Naive thymus-derived CD8-positive, alpha-beta T cell (primary cell): Measurements from ENCODE around the gene BMPR1B. TPM values are rescaled to one million over a fixed set of nuclear protein-coding genes. Genes with fewer than 3 reads are reported as not detected.

Experiments
- ATAC-seq, 2 donors: fragments of 150-1000 bp; cut with Tn5 transposase in 1 of 2; sonication (Bioruptor Pico), chemical (Tn5 transposase) in 1 of 2; 1 replicate in 1 of 2; 2 replicates in 1 of 2; pipeline ENCODE4 v1.10.0; 2021; ENCODE audit warnings: mild to moderate bottlenecking in 2 of 2, moderate library complexity in 2 of 2
- POLR2A ChIA-PET: fragments of 350-600 bp; sonication (Branson Sonifier 250); formaldehyde crosslinking; loops from one replicate; lab custom pipeline; 2021; ENCODE audit warnings: antibody characterized with exemption; lab: Charles Lee
- DNase-seq, 10 donors: peaks; one replicate each; pipeline versions ENCODE4 v3.0.0 to v3.0.0-alpha.2; 2020 to 2022
- H3K27ac Mint-ChIP-seq, 10 donors: one replicate each; pipeline ENCODE4 v1.8.0; 2020 to 2022; ENCODE audit warnings: mild to moderate bottlenecking in 10 of 10, mixed read lengths in 10 of 10, moderate library complexity in 4 of 10, inconsistent platforms in 1 of 10
- H3K27me3 Mint-ChIP-seq, 5 donors: one replicate each; pipeline ENCODE4 v1.8.0; 2021 to 2022; ENCODE audit warnings: mixed read lengths in 5 of 5
- H3K36me3 Mint-ChIP-seq, 3 donors: one replicate each; pipeline ENCODE4 v1.8.0; 2020 to 2022; ENCODE audit warnings: mixed read lengths in 3 of 3, mild to moderate bottlenecking in 2 of 3, inconsistent platforms in 1 of 3
- H3K4me1 Mint-ChIP-seq, 4 donors: one replicate each; pipeline ENCODE4 v1.8.0; 2021 to 2022; ENCODE audit warnings: mixed read lengths in 4 of 4
- H3K4me3 Mint-ChIP-seq, 10 donors: one replicate each; pipeline ENCODE4 v1.8.0; 2020 to 2022; ENCODE audit warnings: mild to moderate bottlenecking in 10 of 10, mixed read lengths in 10 of 10, moderate library complexity in 6 of 10, inconsistent platforms in 1 of 10
- H3K9me3 Mint-ChIP-seq, 9 donors: one replicate each; pipeline ENCODE4 v1.8.0; 2020 to 2022; ENCODE audit warnings: mixed read lengths in 9 of 9, mild to moderate bottlenecking in 3 of 9, inconsistent platforms in 1 of 9, moderate library complexity in 1 of 9
- polyA plus RNA-seq, 3 donors: library from polyadenylated mRNA; unstranded; fragments of 300-500 nt; fragmentation: Illumina TruSeq; gene quantifications; one replicate each; pipeline ENCODE4 v1.2.3, GENCODE V29; 2021
- total RNA-seq, 8 experiments: library from RNA in 2 of 8; stranded (reverse) in 2 of 8; gene quantifications; one replicate each; pipeline ENCODE4 v1.2.3 and lab custom pipeline; 2021 to 2026

The BMPR1B gene
- total and polyA plus RNA-seq, 5 experiments from 2014 or later = not detected

DNA sequence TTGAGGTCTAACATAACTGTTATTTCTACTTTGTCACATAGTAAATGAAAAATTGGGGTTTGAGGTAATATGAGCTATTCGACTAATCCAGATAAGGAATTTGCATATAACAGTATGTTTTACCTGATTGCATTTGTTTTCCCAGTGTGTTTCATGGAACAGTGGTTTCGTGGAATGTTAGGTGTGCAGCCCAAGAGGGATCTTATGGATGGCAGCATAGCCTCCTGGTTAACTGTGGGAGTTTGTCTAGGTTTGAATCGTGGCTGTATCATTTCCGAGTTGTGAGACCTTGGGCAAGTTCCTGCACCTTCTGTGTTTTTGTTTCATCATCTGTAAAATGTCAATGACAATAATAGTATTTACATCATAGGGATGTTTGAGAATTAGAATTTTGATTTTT, 7.9 kb downstream of the BMPR1B start:
- peaks cover 0 to 2% (median 0%) of the 10 kb centered on the region in 9 donors for H3K9me3 Mint-ChIP-seq
- no peak overlapping the region for H3K27ac Mint-ChIP-seq
- H3K27me3 Mint-ChIP-seq = peaks cover 8 to 33% (median 18%) of the 10 kb centered on the region in 5 donors
- no peak overlapping the region for H3K4me3 Mint-ChIP-seq
- ATAC-seq = no peak
- no peak for DNase-seq
- H3K4me1 Mint-ChIP-seq = peaks cover 0 to under 1% (median 0%) of the 10 kb centered on the region in 4 donors
- POLR2A ChIA-PET = no interaction called here
- H3K36me3 Mint-ChIP-seq = no peaks in the 10 kb centered on the region

DNA sequence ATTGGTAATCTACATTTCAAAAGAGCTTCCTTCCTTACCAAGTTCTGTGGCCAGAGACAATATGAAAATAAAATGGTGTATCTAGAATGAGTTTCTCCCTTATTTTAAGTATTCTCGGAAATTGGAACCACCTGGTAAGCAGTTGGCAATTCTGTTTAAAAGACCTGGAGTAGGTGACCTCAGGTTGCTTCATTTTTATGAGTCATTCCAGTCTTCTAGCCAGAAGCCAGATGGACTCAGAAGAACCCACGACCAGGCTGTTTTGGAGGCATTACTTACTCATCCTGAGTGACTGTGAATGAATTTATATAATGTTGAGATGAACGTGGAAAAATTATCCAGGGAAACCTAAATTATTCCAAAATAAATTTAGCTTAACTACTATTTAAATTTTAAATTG, 9.1 kb downstream of the BMPR1B start:
- H3K27ac Mint-ChIP-seq = no peak overlapping the region
- H3K36me3 Mint-ChIP-seq = no peaks in the 10 kb centered on the region
- ATAC-seq (no peak), DNase-seq (no peak)
- POLR2A ChIA-PET = no interaction called here
- H3K27me3 Mint-ChIP-seq = peaks cover 4 to 21% (median 10%) of the 10 kb centered on the region in 5 donors
- H3K4me1 Mint-ChIP-seq = no peaks in the 10 kb centered on the region
- H3K9me3 Mint-ChIP-seq = no peaks in the 10 kb centered on the region
- H3K4me3 Mint-ChIP-seq = no peak overlapping the region

DNA sequence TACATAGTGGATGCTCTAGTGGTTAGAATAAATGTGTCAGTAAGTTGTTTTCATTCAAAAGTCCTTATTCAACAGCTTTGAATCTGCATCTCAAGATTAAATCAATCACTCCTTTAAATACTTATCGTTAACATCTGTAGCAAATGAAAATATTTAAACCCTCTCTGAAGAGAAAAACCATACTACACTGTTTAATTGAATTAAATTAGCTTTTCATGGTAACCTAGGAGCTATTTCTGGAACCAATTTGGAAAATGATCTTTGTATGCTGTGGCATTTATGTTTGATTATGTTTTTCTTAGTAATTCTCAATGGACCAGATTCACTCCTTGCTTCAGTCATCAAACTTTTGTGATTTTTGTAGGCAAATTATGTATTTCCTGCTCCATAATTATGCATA, 9.7 kb downstream of the BMPR1B start:
- peaks cover 4 to 15% (median 6%) of the 10 kb centered on the region in 5 donors for H3K27me3 Mint-ChIP-seq
- H3K4me3 Mint-ChIP-seq = no peak overlapping the region
- no peak for DNase-seq
- H3K36me3 Mint-ChIP-seq = no peaks in the 10 kb centered on the region
- no peaks in the 10 kb centered on the region for H3K4me1 Mint-ChIP-seq
- H3K9me3 Mint-ChIP-seq = no peaks in the 10 kb centered on the region
- ATAC-seq = no peak
- no peak overlapping the region for H3K27ac Mint-ChIP-seq
- POLR2A ChIA-PET = no interaction called here

DNA sequence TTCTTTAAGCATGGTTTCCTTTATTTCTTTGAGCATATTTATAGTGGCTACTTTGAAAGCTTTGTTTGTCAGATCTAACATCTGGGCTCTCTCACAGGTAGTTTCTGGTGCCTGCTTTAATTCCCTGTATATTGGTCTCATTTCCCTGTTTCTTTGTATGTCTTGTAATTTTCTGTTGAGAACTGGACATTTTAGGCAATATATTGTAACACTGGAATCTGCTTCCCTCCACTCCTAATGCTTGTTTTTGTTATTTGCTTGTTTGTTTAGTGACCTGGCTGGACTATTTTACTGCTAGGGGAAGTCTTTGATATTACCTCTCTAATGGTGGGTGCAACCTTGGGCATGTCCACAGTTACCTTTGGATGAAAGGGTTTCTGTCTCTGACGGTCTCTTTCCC, 25.0 kb downstream of the BMPR1B start:
- H3K4me1 Mint-ChIP-seq = no peaks in the 10 kb centered on the region
- no peak overlapping the region for H3K27ac Mint-ChIP-seq
- H3K36me3 Mint-ChIP-seq = peaks cover 0 to 21% (median 0%) of the 10 kb centered on the region in 3 donors
- ATAC-seq = no peak
- DNase-seq = no peak
- no peak overlapping the region for H3K4me3 Mint-ChIP-seq
- H3K27me3 Mint-ChIP-seq = peaks cover 0 to 4% (median 3%) of the 10 kb centered on the region in 5 donors
- peaks cover 7 to 26% (median 19%) of the 10 kb centered on the region in 9 donors for H3K9me3 Mint-ChIP-seq
- POLR2A ChIA-PET = no interaction called here

DNA sequence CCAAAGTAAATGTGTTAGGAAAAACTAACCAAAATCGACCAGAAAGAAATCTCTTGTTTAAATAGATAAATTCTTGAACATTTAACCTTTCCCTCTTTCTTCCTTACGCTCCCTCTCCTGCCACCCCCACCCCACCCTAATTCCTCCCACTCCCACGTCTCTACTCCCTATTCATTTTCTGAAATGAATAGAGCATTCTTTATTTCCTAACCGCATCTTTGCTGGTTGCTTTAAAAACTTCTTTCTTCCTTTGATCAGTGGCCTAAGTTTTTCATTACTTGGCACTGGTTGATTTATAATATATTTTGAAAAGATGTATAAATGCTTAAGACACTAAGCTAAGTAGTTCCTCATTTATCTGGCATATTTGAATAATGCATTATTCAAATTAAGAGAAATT, 33.9 kb downstream of the BMPR1B start:
- H3K36me3 Mint-ChIP-seq = no peaks in the 10 kb centered on the region
- H3K9me3 Mint-ChIP-seq = peaks cover 0 to 3% (median 0%) of the 10 kb centered on the region in 9 donors
- no peaks in the 10 kb centered on the region for H3K27me3 Mint-ChIP-seq
- H3K27ac Mint-ChIP-seq = no peak overlapping the region
- no peak for ATAC-seq
- POLR2A ChIA-PET = no interaction called here
- no peaks in the 10 kb centered on the region for H3K4me1 Mint-ChIP-seq
- no peak overlapping the region for H3K4me3 Mint-ChIP-seq
- no peak for DNase-seq

DNA sequence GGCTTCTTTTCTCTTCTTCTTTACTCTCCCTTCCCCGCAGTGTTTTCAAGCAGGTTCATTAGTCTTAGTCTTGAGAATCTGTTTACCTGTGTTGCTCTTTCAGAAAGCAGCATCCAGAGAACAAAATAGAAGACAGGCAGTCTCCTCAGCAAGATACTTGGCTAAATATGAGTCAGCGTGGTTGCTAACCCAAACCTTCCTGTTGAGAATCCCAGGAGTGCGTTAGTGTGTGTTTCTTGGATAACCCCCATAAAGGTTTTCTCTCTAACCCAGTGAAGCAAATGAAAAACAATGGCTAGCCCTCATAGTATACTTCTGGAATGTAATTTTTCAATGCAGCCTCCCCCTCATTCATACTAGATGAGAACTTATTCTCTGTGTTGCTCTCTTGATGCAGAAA, 41.1 kb downstream of the BMPR1B start:
- Mint-ChIP-seq H3K4me3 (no peak overlapping the region), H3K27me3 (peaks cover 0 to 4% (median 0%) of the 10 kb centered on the region in 5 donors), H3K36me3 (no peaks in the 10 kb centered on the region), H3K4me1 (no peaks in the 10 kb centered on the region), H3K9me3 (peaks cover 0 to 3% (median 0%) of the 10 kb centered on the region in 9 donors), H3K27ac (no peak overlapping the region)
- no peak for ATAC-seq
- no peak for DNase-seq
- POLR2A ChIA-PET = no interaction called here

DNA sequence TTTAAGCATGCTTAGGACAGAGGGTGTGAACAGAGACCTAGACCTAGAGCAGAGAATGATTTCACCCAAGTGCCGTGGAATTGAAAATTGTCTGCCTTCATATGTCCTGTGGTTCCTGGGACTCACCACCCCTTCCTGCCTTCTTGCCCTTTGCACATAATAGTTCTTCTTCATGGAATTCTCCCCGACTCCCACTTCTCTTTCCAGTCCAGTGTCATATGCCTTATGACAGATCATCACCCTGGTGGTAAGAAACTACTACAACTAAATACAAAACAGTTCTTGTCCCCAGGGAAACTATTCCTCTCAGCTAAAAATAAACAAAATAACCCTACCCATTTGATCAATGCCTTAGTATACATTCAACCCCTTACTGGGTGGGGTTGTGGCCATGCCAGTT, 43.3 kb downstream of the BMPR1B start:
- Mint-ChIP-seq H3K4me1 (no peaks in the 10 kb centered on the region), H3K27me3 (peaks cover 0 to 4% (median 0%) of the 10 kb centered on the region in 5 donors), H3K4me3 (no peak overlapping the region), H3K27ac (no peak overlapping the region), H3K36me3 (no peaks in the 10 kb centered on the region), H3K9me3 (peaks cover 0 to 3% (median 0%) of the 10 kb centered on the region in 9 donors)
- no peak for ATAC-seq
- no peak for DNase-seq
- POLR2A ChIA-PET = no interaction called here

DNA sequence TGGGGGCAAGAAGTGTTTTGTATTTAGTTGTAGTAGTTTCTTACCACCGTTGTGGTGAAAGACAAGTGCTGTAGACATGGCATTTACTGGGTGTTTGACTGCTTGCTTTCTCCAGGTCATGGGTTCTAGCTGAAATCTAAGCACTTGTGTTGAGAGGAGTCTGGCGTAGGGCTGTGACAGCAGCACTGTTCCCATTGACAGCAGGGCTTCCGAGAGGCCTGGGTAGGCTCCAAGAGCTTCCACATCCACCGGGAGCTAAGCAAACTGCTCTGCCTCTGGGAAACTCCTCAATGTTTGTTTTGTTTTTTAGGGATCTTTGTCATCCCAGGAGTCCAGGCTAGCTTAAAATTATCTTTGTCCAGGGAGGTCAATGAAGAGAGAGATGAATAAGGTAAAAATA, 44.3 kb downstream of the BMPR1B start:
- H3K4me3 Mint-ChIP-seq = no peak overlapping the region
- DNase-seq = no peak
- H3K27ac Mint-ChIP-seq = no peak overlapping the region
- H3K4me1 Mint-ChIP-seq = no peaks in the 10 kb centered on the region
- no peak for ATAC-seq
- H3K27me3 Mint-ChIP-seq = peaks cover 0 to 4% (median 0%) of the 10 kb centered on the region in 5 donors
- no peaks in the 10 kb centered on the region for H3K36me3 Mint-ChIP-seq
- peaks cover 0 to 2% (median 0%) of the 10 kb centered on the region in 9 donors for H3K9me3 Mint-ChIP-seq
- POLR2A ChIA-PET = no interaction called here

DNA sequence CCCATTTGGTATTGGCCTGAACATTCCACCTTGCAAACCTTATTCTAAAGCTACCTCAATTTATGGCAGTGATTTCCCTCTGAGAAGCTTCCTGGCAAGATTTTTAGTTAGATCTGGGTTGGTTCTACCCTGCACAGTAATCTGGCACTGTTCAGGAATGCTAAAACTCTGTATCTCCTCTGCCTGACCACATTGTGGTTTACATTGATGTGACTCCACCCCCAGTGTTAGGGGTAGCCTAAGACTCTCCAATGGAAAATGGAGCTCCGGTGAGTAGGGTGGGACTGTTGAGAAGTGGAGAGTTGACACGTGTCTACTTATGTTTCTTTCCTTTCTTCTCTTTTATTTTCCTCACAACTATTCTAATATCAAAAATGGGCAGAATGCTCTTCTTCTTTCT, 45.4 kb downstream of the BMPR1B start:
- no peak overlapping the region for H3K4me3 Mint-ChIP-seq

DNA sequence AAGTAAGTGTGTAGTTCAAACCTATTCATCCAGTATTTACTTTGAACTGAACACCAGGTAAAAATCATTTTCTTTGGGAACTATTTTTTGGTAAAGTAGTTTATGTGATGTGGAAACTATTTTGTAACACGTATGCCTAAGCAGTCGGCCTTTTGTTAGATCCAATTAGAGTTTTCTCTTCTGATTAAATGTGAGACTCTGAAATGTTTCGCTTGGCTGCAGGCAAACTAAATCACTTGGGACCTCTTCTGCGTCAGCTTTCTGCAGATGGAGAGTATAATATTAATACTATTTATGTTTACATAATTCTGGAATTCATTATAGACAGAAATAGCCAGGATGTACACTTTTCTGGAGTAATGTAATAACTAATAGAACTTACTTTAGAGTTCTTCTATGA, 46.9 kb downstream of the BMPR1B start:
- H3K9me3 Mint-ChIP-seq = peaks cover 0 to 2% (median 0%) of the 10 kb centered on the region in 9 donors
- no peak for DNase-seq
- peaks cover 0 to 4% (median 0%) of the 10 kb centered on the region in 5 donors for H3K27me3 Mint-ChIP-seq
- H3K27ac Mint-ChIP-seq = no peak overlapping the region
- no peak for ATAC-seq
- no peaks in the 10 kb centered on the region for H3K4me1 Mint-ChIP-seq
- no peaks in the 10 kb centered on the region for H3K36me3 Mint-ChIP-seq
- POLR2A ChIA-PET = no interaction called here
- no peak overlapping the region for H3K4me3 Mint-ChIP-seq

More for the DNA sequence above, 45.4 kb downstream of the BMPR1B start:
- no peaks in the 10 kb centered on the region for H3K36me3 Mint-ChIP-seq
- H3K9me3 Mint-ChIP-seq = peaks cover 0 to 2% (median 0%) of the 10 kb centered on the region in 9 donors
- H3K4me1 Mint-ChIP-seq = no peaks in the 10 kb centered on the region
- POLR2A ChIA-PET = no interaction called here
- ATAC-seq = no peak
- no peak overlapping the region for H3K27ac Mint-ChIP-seq
- peaks cover 0 to 4% (median 0%) of the 10 kb centered on the region in 5 donors for H3K27me3 Mint-ChIP-seq
- DNase-seq = no peak

DNA sequence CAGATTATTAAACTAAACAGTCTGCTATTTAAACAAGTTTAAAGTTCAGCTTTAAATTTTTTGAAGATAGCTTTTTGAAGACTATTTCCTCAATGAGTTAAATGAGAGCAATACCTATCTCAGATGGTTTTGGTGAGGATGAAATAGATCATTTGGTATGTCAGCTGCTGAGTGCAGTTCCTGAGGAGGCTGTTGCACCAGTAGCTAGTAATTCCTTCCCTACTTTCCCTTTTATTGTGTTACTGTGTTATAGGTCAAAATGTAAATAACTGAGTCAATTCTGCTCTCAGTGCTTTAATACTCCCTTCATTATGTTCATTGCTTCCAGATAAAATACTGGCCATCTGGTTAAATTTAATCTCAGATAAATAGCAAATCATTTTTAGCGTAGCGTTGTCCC, 48.6 kb downstream of the BMPR1B start:
- Mint-ChIP-seq H3K27me3 (peaks cover 0 to 4% (median 0%) of the 10 kb centered on the region in 5 donors), H3K9me3 (peaks cover 0 to 2% (median 0%) of the 10 kb centered on the region in 9 donors), H3K4me3 (no peak overlapping the region), H3K36me3 (no peaks in the 10 kb centered on the region), H3K4me1 (no peaks in the 10 kb centered on the region), H3K27ac (no peak overlapping the region)
- no peak for ATAC-seq
- no peak for DNase-seq
- POLR2A ChIA-PET = no interaction called here

DNA sequence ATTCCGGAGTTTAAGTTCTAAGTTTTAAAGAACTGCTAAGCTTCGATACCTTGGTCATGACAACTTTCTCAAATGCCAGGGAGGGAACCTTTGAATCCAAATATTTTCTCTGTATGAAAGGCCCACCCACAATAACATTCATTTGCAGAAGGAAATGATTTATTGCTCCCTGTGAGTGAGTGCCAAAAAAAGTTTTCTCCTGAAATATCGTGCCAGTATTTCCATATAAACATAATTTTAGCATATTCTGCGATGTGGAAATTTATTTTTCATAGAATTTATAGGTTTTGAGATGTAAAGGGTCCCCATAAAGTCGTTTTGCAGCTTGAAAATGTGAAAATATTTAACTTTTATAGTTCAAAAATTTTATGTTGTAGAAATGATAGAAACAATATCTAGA, 53.9 kb downstream of the BMPR1B start:
- Mint-ChIP-seq H3K4me3 (no peak overlapping the region), H3K27me3 (peaks cover 0 to 7% (median 2%) of the 10 kb centered on the region in 5 donors), H3K9me3 (no peaks in the 10 kb centered on the region), H3K4me1 (no peaks in the 10 kb centered on the region), H3K36me3 (no peaks in the 10 kb centered on the region), H3K27ac (no peak overlapping the region)
- ATAC-seq = no peak
- POLR2A ChIA-PET = no interaction called here
- no peak for DNase-seq

DNA sequence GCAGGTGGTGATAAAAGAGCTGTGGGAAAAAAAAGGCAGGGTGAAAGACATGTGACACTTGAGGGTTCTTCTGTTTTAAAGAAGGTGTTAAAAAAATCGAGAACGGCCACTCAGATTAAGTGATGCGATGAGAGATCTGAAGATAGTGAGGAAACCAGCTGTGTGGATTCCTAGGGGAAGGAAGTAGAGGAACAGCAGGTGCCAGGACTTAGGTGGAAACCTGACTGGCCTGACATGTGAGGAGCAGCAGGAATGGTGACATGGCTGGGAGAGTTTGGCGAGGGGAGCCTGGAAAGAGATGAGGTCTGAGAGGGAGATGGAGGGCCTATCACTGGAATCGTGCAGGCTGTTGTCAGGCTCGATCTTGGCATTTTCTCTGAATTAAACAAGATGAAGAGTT, 55.5 kb downstream of the BMPR1B start:
- Mint-ChIP-seq H3K9me3 (no peaks in the 10 kb centered on the region), H3K4me3 (no peak overlapping the region), H3K27me3 (peaks cover 0 to 7% (median 2%) of the 10 kb centered on the region in 5 donors), H3K4me1 (no peaks in the 10 kb centered on the region), H3K36me3 (no peaks in the 10 kb centered on the region), H3K27ac (no peak overlapping the region)
- POLR2A ChIA-PET = no interaction called here
- DNase-seq (no peak), ATAC-seq (no peak)

DNA sequence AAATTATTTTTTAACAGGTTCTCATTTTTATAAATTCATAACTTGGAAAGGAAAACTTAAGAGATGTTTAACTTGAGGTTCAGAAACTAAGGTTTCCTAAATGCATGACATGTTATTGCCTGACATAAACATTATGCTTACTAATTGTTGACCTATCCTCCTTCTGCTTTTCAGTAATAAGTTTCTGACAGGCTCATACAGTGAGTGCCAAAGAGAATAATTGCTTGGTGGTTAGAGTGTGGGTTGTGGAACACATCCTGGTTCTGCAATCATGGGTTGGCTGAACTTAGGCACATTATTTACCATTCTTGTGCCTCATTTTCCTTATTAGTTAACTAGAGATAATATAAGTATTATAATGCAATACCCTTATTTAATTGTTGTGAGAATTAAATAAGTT, 56.5 kb downstream of the BMPR1B start:
- ATAC-seq (no peak), DNase-seq (no peak)
- POLR2A ChIA-PET = no interaction called here
- Mint-ChIP-seq H3K4me3 (no peak overlapping the region), H3K4me1 (no peaks in the 10 kb centered on the region), H3K27me3 (peaks cover 0 to 7% (median 2%) of the 10 kb centered on the region in 5 donors), H3K9me3 (no peaks in the 10 kb centered on the region), H3K27ac (no peak overlapping the region), H3K36me3 (no peaks in the 10 kb centered on the region)
